ENCODE results near the gene IRAK1BP1. TPM values are rescaled to one million over a fixed set of nuclear protein-coding genes. Genes with fewer than 3 reads are reported as not detected.

Gene IRAK1BP1
- total and polyA plus RNA-seq, 9 of the 15 experiments (the other 6 are each of a cell fraction or from before 2014, with no cell fraction given), result 1.8 to 3.7 (median 2.1) TPM

GRCh38 chr6:78867370-78868040 is at the start of gene IRAK1BP1 (continued):
- TF ChIP-seq SREBF1 (IDR thresholded peaks at IDR 0.05; ENCODE audit: borderline replicate concordance, low read depth, low read length) (no peak), NR4A1 (CRISPR knock-in tag; IDR thresholded peaks at IDR 0.05) (no peak), NR4A1 (tag; IDR thresholded peaks at IDR 0.05) (no peak), RCOR1 (IDR thresholded peaks at IDR 0.05; ENCODE audit: borderline replicate concordance in 1 of 2, low read depth in 2 of 2, low read length in 2 of 2) (peak in 1 of 2 experiments; percentile 5; a peak in 1 of 4 replicates), COPS2 (conservative IDR thresholded peaks at IDR 0.05) (no peak), SMARCC2 (IDR thresholded peaks at IDR 0.05; ENCODE audit: low read depth) (no peak), FUS (optimal IDR thresholded peaks at IDR 0.05; ENCODE audit: low read depth, low read length) (no peak), CC2D1A (IDR thresholded peaks at IDR 0.05) (no peak), ZEB2 (IDR thresholded peaks at IDR 0.05) (peak; percentile 72; the same call in 1 of the 2 replicates), USF1 (CRISPR knock-in tag; IDR thresholded peaks at IDR 0.05) (no peak), ZZZ3 (IDR thresholded peaks at IDR 0.05) (no peak), PRMT5 (CRISPR knock-in tag; IDR thresholded peaks at IDR 0.05) (no peak)
- TF ChIP-seq, protein P1, sequence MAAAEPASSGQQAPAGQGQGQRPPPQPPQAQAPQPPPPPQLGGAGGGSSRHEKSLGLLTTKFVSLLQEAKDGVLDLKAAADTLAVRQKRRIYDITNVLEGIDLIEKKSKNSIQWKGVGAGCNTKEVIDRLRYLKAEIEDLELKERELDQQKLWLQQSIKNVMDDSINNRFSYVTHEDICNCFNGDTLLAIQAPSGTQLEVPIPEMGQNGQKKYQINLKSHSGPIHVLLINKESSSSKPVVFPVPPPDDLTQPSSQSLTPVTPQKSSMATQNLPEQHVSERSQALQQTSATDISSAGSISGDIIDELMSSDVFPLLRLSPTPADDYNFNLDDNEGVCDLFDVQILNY (CRISPR knock-in tag; IDR thresholded peaks at IDR 0.05), result no peak

Measured in K562 (cell line).